Breast epithelium (tissue), 4 donors: ENCODE data around the gene UBE3D. TPM values are rescaled to one million over a fixed set of nuclear protein-coding genes. Genes with fewer than 3 reads are reported as not detected.

Source experiments
- DNase-seq, 2 donors: peaks; one replicate each; pipeline ENCODE4 v3.0.0-alpha.2; 2019; ENCODE audit warnings: low spot score in 2 of 2
- H3K27ac ChIP-seq, 2 donors: fragments of 200-600 bp; sonication (generic) in 1 of 2; one replicate each; pipeline ENCODE4 v1.5.1; 2016 to 2019; ENCODE audit warnings: mild to moderate bottlenecking in 1 of 2
- H3K27me3 ChIP-seq, 2 donors: fragments of 200-600 bp; sonication (generic) in 1 of 2; one replicate each; pipeline versions ENCODE4 v1.5.1 to v1.6.0; 2017 to 2019; ENCODE audit warnings: control low read depth in 1 of 2, mild to moderate bottlenecking in 1 of 2
- H3K36me3 ChIP-seq: fragments of 200-600 bp; one replicate; pipeline ENCODE4 v1.5.1; 2019
- H3K4me1 ChIP-seq, 2 donors: fragments of 200-600 bp; sonication (generic); one replicate each; pipeline ENCODE4 v1.5.1; 2016 to 2019; ENCODE audit warnings: control low read depth in 1 of 2
- H3K4me3 ChIP-seq, 3 donors: fragments of 200-600 bp; sonication (generic); 1 replicate in 2 of 3; 2 replicates in 1 of 3; pipeline ENCODE4 v1.5.1; 2016 to 2019; ENCODE audit warnings: mild to moderate bottlenecking in 3 of 3, moderate library complexity in 2 of 3
- H3K9me3 ChIP-seq, 2 donors: fragments of 200-600 bp; sonication (generic) in 1 of 2; one replicate each; pipeline ENCODE4 v1.5.1; 2016 to 2019; ENCODE audit warnings: control low read depth in 1 of 2
- POLR2A ChIP-seq: fragments of 450-650 bp; IDR thresholded peaks from one replicate; pipeline ENCODE4 v1.6.1; 2016; ENCODE audit warnings: antibody characterized with exemption, mild to moderate bottlenecking, moderate library complexity
- POLR2AphosphoS5 ChIP-seq, 3 donors: sonication (generic); formaldehyde crosslinking; IDR thresholded peaks; one replicate each; pipeline ENCODE4 v1.6.1; 2017; ENCODE audit warnings: antibody characterized with exemption in 3 of 3
- intact Hi-C: fragments of 100-400 bp; cut with DNase I; formaldehyde crosslinking; loops from one replicate; pipeline ENCODE4 v1.15.1; 2023; ENCODE audit warnings: low total_unique reads
- total RNA-seq, 3 donors: library from RNA; depleted of rRNA; stranded (reverse); fragments of >200 nt; gene quantifications; one replicate each; pipeline ENCODE4 v1.1.0, GENCODE V29; 2016
- TF ChIP-seq, protein P1 (sequence below), 3 donors: fragments of 450-650 bp; IDR thresholded peaks; one replicate each; pipeline ENCODE4 v1.5.1; 2016 to 2017; ENCODE audit warnings: antibody characterized with exemption in 3 of 3, mild to moderate bottlenecking in 3 of 3, moderate library complexity in 3 of 3

Gene UBE3D
- total RNA-seq, 3 donors from 2014 or later, result 8.8 to 14.7 (median 13.5) TPM

DNA sequence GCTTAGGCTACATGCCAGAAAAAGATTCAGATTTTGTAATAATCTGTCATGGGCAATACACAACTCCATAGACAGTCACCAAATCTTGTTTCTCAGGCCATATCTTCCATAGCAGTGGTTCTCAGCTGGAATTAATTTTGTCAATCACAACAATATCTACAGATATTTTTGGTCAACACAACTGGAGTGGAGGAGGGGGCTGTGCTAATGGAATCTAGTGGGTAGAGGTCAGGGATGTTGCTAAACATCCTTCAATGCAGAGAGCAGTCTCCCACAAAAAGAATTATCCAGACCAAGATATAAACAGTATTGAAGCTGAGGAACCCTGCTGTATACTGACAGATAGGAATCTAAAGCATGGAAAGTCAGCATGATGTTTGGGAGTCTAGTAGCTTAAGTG, 174.6 kb downstream of the UBE3D start:
- no peaks in the 10 kb centered on the region for H3K4me1 ChIP-seq
- no peaks in the 10 kb centered on the region for H3K9me3 ChIP-seq
- H3K4me3 ChIP-seq, result no peak overlapping the region
- no peak for DNase-seq
- H3K27me3 ChIP-seq, result no peaks in the 10 kb centered on the region
- no peak for TF ChIP-seq POLR2A
- no peak for TF ChIP-seq POLR2AphosphoS5 (IDR thresholded peaks at IDR 0.05)
- TF ChIP-seq, protein P1, sequence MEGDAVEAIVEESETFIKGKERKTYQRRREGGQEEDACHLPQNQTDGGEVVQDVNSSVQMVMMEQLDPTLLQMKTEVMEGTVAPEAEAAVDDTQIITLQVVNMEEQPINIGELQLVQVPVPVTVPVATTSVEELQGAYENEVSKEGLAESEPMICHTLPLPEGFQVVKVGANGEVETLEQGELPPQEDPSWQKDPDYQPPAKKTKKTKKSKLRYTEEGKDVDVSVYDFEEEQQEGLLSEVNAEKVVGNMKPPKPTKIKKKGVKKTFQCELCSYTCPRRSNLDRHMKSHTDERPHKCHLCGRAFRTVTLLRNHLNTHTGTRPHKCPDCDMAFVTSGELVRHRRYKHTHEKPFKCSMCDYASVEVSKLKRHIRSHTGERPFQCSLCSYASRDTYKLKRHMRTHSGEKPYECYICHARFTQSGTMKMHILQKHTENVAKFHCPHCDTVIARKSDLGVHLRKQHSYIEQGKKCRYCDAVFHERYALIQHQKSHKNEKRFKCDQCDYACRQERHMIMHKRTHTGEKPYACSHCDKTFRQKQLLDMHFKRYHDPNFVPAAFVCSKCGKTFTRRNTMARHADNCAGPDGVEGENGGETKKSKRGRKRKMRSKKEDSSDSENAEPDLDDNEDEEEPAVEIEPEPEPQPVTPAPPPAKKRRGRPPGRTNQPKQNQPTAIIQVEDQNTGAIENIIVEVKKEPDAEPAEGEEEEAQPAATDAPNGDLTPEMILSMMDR (IDR thresholded peaks at IDR 0.05), result no peak
- no peak overlapping the region for H3K27ac ChIP-seq
- no peaks in the 10 kb centered on the region for H3K36me3 ChIP-seq
- intact Hi-C loops, result no loop called here

DNA sequence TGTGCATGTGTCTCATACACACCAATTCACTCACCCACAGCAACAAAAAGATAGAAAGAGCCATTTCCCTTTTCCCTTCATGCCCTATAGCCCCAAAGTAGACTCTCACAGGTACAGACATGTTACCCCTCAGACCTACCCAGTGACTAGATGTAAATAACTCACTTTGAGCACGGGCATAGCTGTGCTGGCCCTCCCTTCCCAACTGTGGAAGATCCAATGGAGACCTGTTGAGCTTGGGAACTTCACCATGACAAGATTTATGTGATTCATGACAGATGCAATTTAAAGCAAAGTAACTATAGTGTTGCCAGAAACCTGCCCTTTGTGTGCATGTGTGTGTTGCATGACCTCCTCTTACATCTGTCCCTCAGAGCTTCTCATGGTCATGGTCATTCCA, 175.4 kb downstream of the UBE3D start:
- Histone ChIP-seq H3K4me3 (no peak overlapping the region), H3K36me3 (no peaks in the 10 kb centered on the region), H3K27ac (no peak overlapping the region), H3K9me3 (no peaks in the 10 kb centered on the region), H3K27me3 (no peaks in the 10 kb centered on the region), H3K4me1 (no peaks in the 10 kb centered on the region)
- intact Hi-C loops, result no loop called here
- no peak for DNase-seq
- TF ChIP-seq, protein P1 (IDR thresholded peaks at IDR 0.05), result no peak
- TF ChIP-seq POLR2AphosphoS5 (IDR thresholded peaks at IDR 0.05) (no peak), POLR2A (no peak)

DNA sequence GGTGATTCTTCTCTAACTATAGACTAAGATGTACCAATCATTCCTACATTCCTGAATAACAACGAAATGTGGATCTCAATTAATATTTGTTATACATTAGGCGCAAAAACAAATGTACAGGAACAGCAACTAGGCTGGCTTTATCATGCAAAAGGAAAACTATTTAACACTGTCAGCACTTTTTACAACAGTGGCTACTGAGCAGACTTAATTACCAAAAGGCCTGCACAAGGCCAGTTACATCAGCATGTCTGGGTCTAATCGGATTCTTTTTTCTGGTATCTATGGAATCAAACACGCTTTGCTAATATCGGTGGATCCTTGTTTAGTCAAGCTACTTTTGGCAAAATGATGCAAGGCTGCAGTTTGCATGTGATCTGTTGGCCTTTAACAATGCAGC, 176.5 kb downstream of the UBE3D start:
- TF ChIP-seq, protein P1 (IDR thresholded peaks at IDR 0.05), result no peak
- TF ChIP-seq POLR2AphosphoS5 (IDR thresholded peaks at IDR 0.05), result no peak
- no peak for TF ChIP-seq POLR2A
- intact Hi-C loops, result no loop called here
- no peaks in the 10 kb centered on the region for H3K9me3 ChIP-seq
- H3K4me1 ChIP-seq, result no peaks in the 10 kb centered on the region
- H3K36me3 ChIP-seq, result no peaks in the 10 kb centered on the region
- H3K4me3 ChIP-seq, result no peak overlapping the region
- H3K27me3 ChIP-seq, result no peaks in the 10 kb centered on the region
- no peak for DNase-seq
- no peak overlapping the region for H3K27ac ChIP-seq

DNA sequence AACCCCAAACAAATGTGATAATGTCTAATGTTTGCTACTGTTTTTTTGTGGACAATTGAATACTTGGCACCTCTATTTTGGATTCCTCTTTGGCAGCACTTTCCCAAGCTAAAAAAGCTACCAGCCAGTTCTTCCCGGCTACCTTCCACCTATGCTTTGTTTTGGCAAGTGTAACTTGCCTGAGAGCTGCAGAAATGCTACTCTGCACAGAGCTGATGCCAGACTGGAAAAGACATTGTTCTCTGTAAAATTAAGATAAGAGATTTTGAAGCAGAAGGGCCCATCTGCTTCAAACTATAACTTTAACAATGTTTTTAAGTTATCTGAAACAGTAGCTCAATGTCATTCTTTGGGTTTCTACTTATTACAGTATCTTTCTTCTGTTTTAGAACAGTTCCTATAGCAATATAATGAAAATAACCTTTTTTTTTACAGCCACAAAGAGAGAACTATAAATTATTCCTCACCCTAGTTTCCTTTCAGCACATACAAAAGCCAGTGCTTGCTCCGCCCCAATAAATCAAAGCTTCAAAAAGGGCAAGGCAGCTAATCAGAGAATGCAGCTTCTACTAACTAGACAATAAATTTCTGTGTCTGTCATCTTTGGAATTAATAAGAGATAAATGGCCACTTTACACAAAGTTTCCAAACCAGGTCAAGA, 183.1 kb downstream of the UBE3D start:
- Histone ChIP-seq H3K27me3 (no peaks in the 10 kb centered on the region), H3K4me1 (no peaks in the 10 kb centered on the region), H3K36me3 (no peaks in the 10 kb centered on the region), H3K9me3 (no peaks in the 10 kb centered on the region), H3K27ac (no peak overlapping the region), H3K4me3 (no peak overlapping the region)
- intact Hi-C loops, result no loop called here
- no peak for TF ChIP-seq POLR2A
- TF ChIP-seq, protein P1 (IDR thresholded peaks at IDR 0.05), result no peak
- no peak for TF ChIP-seq POLR2AphosphoS5 (IDR thresholded peaks at IDR 0.05)
- no peak for DNase-seq

DNA sequence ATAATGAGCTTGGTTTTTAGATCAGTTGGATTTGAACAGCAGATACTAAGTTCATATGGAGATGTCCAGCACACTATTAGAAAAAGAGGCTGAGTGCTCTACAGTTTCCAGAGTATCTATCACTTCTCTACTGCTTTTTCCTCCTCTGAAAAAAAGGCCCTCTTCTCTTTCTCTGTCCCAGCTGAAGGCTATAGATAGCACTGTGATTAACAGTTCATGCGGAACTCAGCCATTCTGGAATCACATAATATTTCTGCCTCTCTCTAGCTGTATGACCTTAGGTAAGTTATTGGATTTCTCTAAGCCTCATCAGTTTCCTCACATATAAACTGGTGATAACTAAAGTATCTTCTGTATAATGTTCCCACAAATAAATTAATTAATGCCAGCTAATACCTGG, 184.1 kb downstream of the UBE3D start:
- Histone ChIP-seq H3K36me3 (no peaks in the 10 kb centered on the region), H3K27ac (no peak overlapping the region), H3K27me3 (no peaks in the 10 kb centered on the region), H3K9me3 (no peaks in the 10 kb centered on the region), H3K4me3 (no peak overlapping the region), H3K4me1 (no peaks in the 10 kb centered on the region)
- no peak for DNase-seq
- TF ChIP-seq POLR2AphosphoS5 (IDR thresholded peaks at IDR 0.05), result no peak
- no peak for TF ChIP-seq POLR2A
- TF ChIP-seq, protein P1 (IDR thresholded peaks at IDR 0.05), result no peak
- intact Hi-C loops, result no loop called here
